Measurements from ENCODE around the gene C21orf58.

GRCh38 chr21:46349134-46349760 is 25.6 kb upstream of the C21orf58 start:
- no peak for TF ChIP-seq CTCF (IDR thresholded peaks at IDR 0.05)
- TF ChIP-seq POLR2A (IDR thresholded peaks at IDR 0.05) = no peak
